ENCODE data around the gene ATXN3L. TPM values are rescaled to one million over a fixed set of nuclear protein-coding genes. Genes with fewer than 3 reads are reported as not detected.

Gene ATXN3L
- total and polyA plus RNA-seq, 2 of the 8 experiments (the other 6 are each of a cell fraction or from before 2014, with no cell fraction given) = not detected

DNA sequence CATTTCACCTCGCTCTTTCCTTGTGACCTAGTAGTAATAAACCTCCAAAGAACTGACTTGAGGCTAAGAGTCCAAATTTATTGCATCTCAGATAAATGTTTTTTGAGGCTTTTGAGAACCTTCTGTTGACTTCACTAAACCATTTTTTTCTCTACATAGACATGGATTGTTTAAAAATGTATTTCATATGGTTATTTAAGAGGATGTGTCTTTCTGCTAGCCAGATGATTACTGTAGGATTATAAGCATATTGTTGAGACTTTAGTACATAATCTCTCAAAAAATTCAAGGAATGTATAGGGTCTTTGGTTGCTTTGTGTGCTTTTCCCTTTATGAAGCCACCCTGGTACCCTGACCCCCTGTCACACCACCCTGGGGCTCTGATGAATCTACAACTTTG lies 44.8 kb downstream of the ATXN3L start:
- Histone ChIP-seq H3K9me3 (ENCODE audit: insufficient read depth in 2 of 2, low read depth in 1 of 2, low read length in 1 of 2) (no peaks in the 10 kb centered on the region), H3K36me3 (ENCODE audit: control insufficient read depth in 2 of 4, insufficient read depth in 4 of 4, low read length in 3 of 4) (no peaks in the 10 kb centered on the region), H3K79me2 (ENCODE audit: control insufficient read depth in 1 of 2, insufficient read depth in 2 of 2, low read length in 2 of 2) (no peaks in the 10 kb centered on the region), H4K8ac (ENCODE audit: extremely low read depth, insufficient read depth, low read length) (no peak overlapping the region), H2BK20ac (ENCODE audit: low read length) (no peak overlapping the region), H3K14ac (ENCODE audit: insufficient read length) (no peak overlapping the region), H2AFZ (ENCODE audit: low read length) (no peak overlapping the region), H3K4me3 (ENCODE audit: extremely low read depth in 1 of 4, insufficient read depth in 2 of 4, low read depth in 3 of 4, low read length in 4 of 4) (no peak overlapping the region), H3K27ac (ENCODE audit: low read depth, low read length) (no peak overlapping the region), H4K91ac (replicated peaks; ENCODE audit: insufficient read length, low read length) (no peak overlapping the region), H3K23ac (ENCODE audit: insufficient read length) (no peak overlapping the region), H2BK120ac (replicated peaks; ENCODE audit: low read depth, low read length) (no peak overlapping the region), H2BK12ac (ENCODE audit: low read depth, low read length) (no peak overlapping the region), H3K4me1 (replicated peaks in 1 of 4; ENCODE audit: control insufficient read depth in 3 of 4, insufficient read depth in 4 of 4, low read length in 3 of 4) (no peaks in the 10 kb centered on the region), H4K20me1 (replicated peaks in 1 of 2; ENCODE audit: control insufficient read depth in 1 of 2, insufficient read depth in 2 of 2, low read length in 2 of 2) (no peaks in the 10 kb centered on the region), H3K79me1 (ENCODE audit: low read depth, low read length) (no peaks in the 10 kb centered on the region), H3K23me2 (ENCODE audit: low read depth, low read length) (no peaks in the 10 kb centered on the region), H3K56ac (replicated peaks; ENCODE audit: insufficient read length, low read depth, low read length) (no peak overlapping the region), H3K9ac (replicated peaks in 1 of 4; ENCODE audit: extremely low read depth in 1 of 4, low read depth in 3 of 4, low read length in 3 of 4) (no peak overlapping the region), H4K5ac (ENCODE audit: insufficient read length, low read depth, low read length) (no peak overlapping the region), H2BK15ac (ENCODE audit: low read length) (no peak overlapping the region), H3K4ac (replicated peaks; ENCODE audit: insufficient read length, low read depth, low read length) (no peak overlapping the region), H2AK5ac (ENCODE audit: low read depth, low read length) (no peak overlapping the region), H3K18ac (ENCODE audit: extremely low read depth, low read length) (no peak overlapping the region), H2BK5ac (ENCODE audit: low read depth, low read length) (no peak overlapping the region), H3K4me2 (ENCODE audit: insufficient read depth in 1 of 2, low read depth in 2 of 2, low read length in 2 of 2) (no peak overlapping the region), H3K27me3 (replicated peaks in 1 of 4; ENCODE audit: control insufficient read depth in 3 of 4, extremely low read depth in 1 of 4, insufficient read depth in 3 of 4, low read length in 3 of 4) (no peaks in the 10 kb centered on the region)
- ChIA-PET POLR2A (ENCODE audit: partially characterized antibody) (interaction anchor here (0.6 kb wide), 1 partner anchor 73 kb away, joined by 4 read pairs; no protein-coding TSS in a partner anchor), CTCF (ENCODE audit: partially characterized antibody) (no interaction called here)
- DNase-seq (ENCODE audit: low read depth in 1 of 2, low spot score in 2 of 2) = no peak
- no peak for FAIRE-seq
- WGBS, 2 experiments (ENCODE audit: extremely low coverage in 1 of 2, insufficient coverage in 1 of 2, insufficient read length in 1 of 2, insufficient replicate concordance in 2 of 2, low coverage in 1 of 2, low lambda C conversion rate in 2 of 2, missing lambda C conversion rate in 1 of 2) = 100% methylated on average over 1 of the region's 1 CpG; no CpG with 5 or more reads in 1 of the 2 experiments
- TF ChIP-seq HDAC6 (IDR thresholded peaks at IDR 0.05; ENCODE audit: low read depth, low read length) (no peak), CREB1 (IDR thresholded peaks at IDR 0.05) (no peak), RNF2 (IDR thresholded peaks at IDR 0.05; ENCODE audit: borderline replicate concordance, low read depth, low read length, missing control alignments, poor library complexity, severe bottlenecking) (no peak), ZNF274 (IDR thresholded peaks at IDR 0.05; ENCODE audit: borderline replicate concordance, extremely low read depth, low read length) (no peak), RBBP5 (IDR thresholded peaks at IDR 0.05; ENCODE audit: borderline replicate concordance, low read depth, low read length) (no peak), JUND (IDR thresholded peaks at IDR 0.05; ENCODE audit: low read length) (no peak), NRF1 (IDR thresholded peaks at IDR 0.05; ENCODE audit: low read depth, low read length) (no peak), RFX5 (IDR thresholded peaks at IDR 0.05; ENCODE audit: borderline replicate concordance, low read depth, low read length) (no peak), KDM1A (IDR thresholded peaks at IDR 0.05; ENCODE audit: borderline replicate concordance, low read length) (no peak), FOSL1 (IDR thresholded peaks at IDR 0.05; ENCODE audit: insufficient read depth, low read depth, low read length) (no peak), EGR1 (IDR thresholded peaks at IDR 0.05; ENCODE audit: borderline replicate concordance, low read depth, low read length) (no peak), RXRA (IDR thresholded peaks at IDR 0.05; ENCODE audit: insufficient read depth, low read depth, low read length) (no peak)
- TF ChIP-seq, protein P1, sequence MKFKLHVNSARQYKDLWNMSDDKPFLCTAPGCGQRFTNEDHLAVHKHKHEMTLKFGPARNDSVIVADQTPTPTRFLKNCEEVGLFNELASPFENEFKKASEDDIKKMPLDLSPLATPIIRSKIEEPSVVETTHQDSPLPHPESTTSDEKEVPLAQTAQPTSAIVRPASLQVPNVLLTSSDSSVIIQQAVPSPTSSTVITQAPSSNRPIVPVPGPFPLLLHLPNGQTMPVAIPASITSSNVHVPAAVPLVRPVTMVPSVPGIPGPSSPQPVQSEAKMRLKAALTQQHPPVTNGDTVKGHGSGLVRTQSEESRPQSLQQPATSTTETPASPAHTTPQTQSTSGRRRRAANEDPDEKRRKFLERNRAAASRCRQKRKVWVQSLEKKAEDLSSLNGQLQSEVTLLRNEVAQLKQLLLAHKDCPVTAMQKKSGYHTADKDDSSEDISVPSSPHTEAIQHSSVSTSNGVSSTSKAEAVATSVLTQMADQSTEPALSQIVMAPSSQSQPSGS (IDR thresholded peaks at IDR 0.05; ENCODE audit: low read length) = no peak
